A549 (cell line): ENCODE measurements around the gene XRCC6. TPM values are rescaled to one million over a fixed set of nuclear protein-coding genes. Genes with fewer than 3 reads are reported as not detected.
A peak's percentile ranks its signal among the peaks of the same experiment; 100 is the strongest.
"Not testable (repeated sequence)": the region's sequence is repeated elsewhere in the genome, so short reads cannot be mapped to it uniquely, and the experiment has no call there.

ENCODE experiments used
- ATAC-seq, 2 experiments: fragments of 200-7000 bp in 1 of 2; fragments of >200 bp in 1 of 2; cut with Nextera tagmentation in 1 of 2; cut with Tn5 transposase in 1 of 2; 3 replicates each; pipeline versions ENCODE4 v1.8.0 to v1.9.1; 2018 to 2020; ENCODE audit warnings: mild to moderate bottlenecking in 1 of 2, moderate library complexity in 1 of 2
- CTCF ChIA-PET: fragments of 300-600 bp; sonication (Branson Sonifier 250); formaldehyde crosslinking; extraction: SDS; loops from one replicate; lab custom pipeline; 2021; ENCODE audit warnings: antibody characterized with exemption, inconsistent platforms; lab: Yijun Ruan, JAX
- POLR2A ChIA-PET: fragments of 350-600 bp; formaldehyde crosslinking; extraction: SDS; loops from one replicate; lab custom pipeline; 2021; ENCODE audit warnings: antibody characterized with exemption, inconsistent platforms; lab: Yijun Ruan, JAX
- DNase-seq, 2 experiments: peaks; one replicate each; pipeline versions ENCODE4 v3.0.0 to v3.0.0-alpha.2; 2011 to 2016; ENCODE audit warnings: low read depth in 1 of 2, low spot score in 1 of 2
- FAIRE-seq: peaks from 2 replicates; lab custom pipeline; 2011; peaks lifted over from hg19 to GRCh38; lab: Jason Lieb, UNC
- H3K27ac ChIP-seq, 2 experiments: fragments of >200 bp; sonication (Bioruptor Twin); formaldehyde crosslinking; 3 replicates each; pipeline ENCODE4 v1.5.1; 2016 to 2017
- H3K4me1 ChIP-seq: fragments of >200 bp; sonication (Bioruptor Twin); formaldehyde crosslinking; 3 replicates; pipeline ENCODE4 v1.6.1; 2016
- H3K4me2 ChIP-seq: fragments of >200 bp; sonication (Bioruptor Twin); formaldehyde crosslinking; 3 replicates; pipeline ENCODE4 v1.6.1; 2016
- H3K4me3 ChIP-seq: fragments of >200 bp; sonication (Bioruptor Twin); formaldehyde crosslinking; 3 replicates; pipeline ENCODE4 v1.5.1; 2016
- H3K9me3 ChIP-seq: fragments of >200 bp; sonication (Bioruptor Twin); formaldehyde crosslinking; 3 replicates; pipeline ENCODE4 v1.6.1; 2016
- CBX2 ChIP-seq: fragments of 200-600 bp; sonication (generic); IDR thresholded peaks from 2 replicates; pipeline ENCODE4 v1.6.1; 2016; ENCODE audit warnings: low read depth, mild to moderate bottlenecking, borderline replicate concordance
- E2F6 ChIP-seq: IDR thresholded peaks from 2 replicates; pipeline ENCODE4 v1.6.1; 2012; ENCODE audit warnings: low read depth, borderline replicate concordance
- FOSB ChIP-seq: fragments of 250-450 bp; sonication (Bioruptor Pico); IDR thresholded peaks from 2 replicates; pipeline ENCODE4 v1.5.0; 2020; ENCODE audit warnings: mild to moderate bottlenecking, moderate library complexity
- HEYL ChIP-seq: fragments of 250-450 bp; sonication (Bioruptor Pico); IDR thresholded peaks from 2 replicates; pipeline ENCODE4 v1.8.0; 2021; ENCODE audit warnings: mild to moderate bottlenecking, moderate library complexity
- JUN ChIP-seq, 2 experiments: fragments of >200 bp; sonication (Bioruptor Twin); formaldehyde crosslinking; IDR thresholded peaks; 2 replicates in 1 of 2; 3 replicates in 1 of 2; pipeline ENCODE4 v1.6.1; 2016 to 2017
- KDM5A ChIP-seq: fragments of 200-600 bp; sonication (generic); IDR thresholded peaks from 2 replicates; pipeline ENCODE4 v1.6.1; 2016; ENCODE audit warnings: antibody characterized with exemption, mild to moderate bottlenecking
- MAX ChIP-seq: IDR thresholded peaks from 2 replicates; pipeline ENCODE4 v1.6.1; 2012
- PHF8 ChIP-seq: fragments of 200-600 bp; sonication (generic); IDR thresholded peaks from 2 replicates; pipeline ENCODE4 v1.6.1; 2016; ENCODE audit warnings: low read depth, mild to moderate bottlenecking, antibody characterized with exemption, moderate library complexity, borderline replicate concordance
- POLR2A ChIP-seq: IDR thresholded peaks from 2 replicates; pipeline ENCODE4 v1.6.1; 2012; ENCODE audit warnings: mild to moderate bottlenecking, low read length
- SMC3 ChIP-seq: fragments of >200 bp; sonication (Bioruptor Twin); formaldehyde crosslinking; IDR thresholded peaks from 3 replicates; pipeline ENCODE4 v1.6.1; 2018; ENCODE audit warnings: inconsistent platforms
- SREBF2 ChIP-seq: fragments of 450-650 bp; IDR thresholded peaks from 2 replicates; pipeline ENCODE4 v1.6.1; 2014; ENCODE audit warnings: mild to moderate bottlenecking, moderate library complexity
- TFCP2L1 ChIP-seq: fragments of 250-450 bp; sonication (Bioruptor Pico); IDR thresholded peaks from 2 replicates; pipeline ENCODE4 v1.5.0; 2021; ENCODE audit warnings: mild to moderate bottlenecking
- TP53 ChIP-seq: fragments of 250-450 bp; sonication (Bioruptor Pico); IDR thresholded peaks from 2 replicates; pipeline ENCODE4 v1.5.0; 2021; ENCODE audit warnings: mild to moderate bottlenecking, moderate library complexity
- USF2 ChIP-seq: fragments of 450-650 bp; IDR thresholded peaks from 2 replicates; pipeline ENCODE4 v1.6.1; 2014; ENCODE audit warnings: antibody characterized with exemption
- WGBS: methylation state at CpG from one replicate; pipeline ENCODE4 v1.1.6; 2017; ENCODE audit errors: missing lambda C conversion rate; 5-methylcytosine and 5-hydroxymethylcytosine counted together
- polyA minus RNA-seq: library from RNA; depleted of rRNA, polyadenylated mRNA; stranded (reverse); fragments of >200 nt; gene quantifications from 2 replicates; pipeline ENCODE4 v1.2.3, GENCODE V29; 2011; rRNA and poly(A)+ RNA removed
- polyA plus RNA-seq, 4 experiments: library from polyadenylated mRNA; depleted of rRNA in 3 of 4; stranded (reverse); fragments of >200 nt; fragmentation: RNase III in 1 of 4; extraction: RNeasy Plus Mini Kit Qiagen cat#74134 plus additional on column Dnase treatment in 1 of 4; gene quantifications; 2 replicates in 3 of 4; 3 replicates in 1 of 4; pipeline ENCODE4 v1.2.3, GENCODE V29; 2011 to 2017

Gene XRCC6
- polyA plus RNA-seq (2011; rRNA removed): 139 and 189 TPM in 2 replicates
- polyA plus RNA-seq (2012; cell fraction: cytosol; rRNA removed): 121 and 126 TPM in 2 replicates
- 84.5 and 142 TPM in 2 replicates for polyA plus RNA-seq (2012; cell fraction: nucleus; rRNA removed)
- 556 to 624 TPM (median 577 TPM) in 3 replicates for polyA plus RNA-seq (2017; fragmentation: RNase III; extraction: RNeasy Plus Mini Kit Qiagen cat#74134 plus additional on column Dnase treatment)
- polyA minus RNA-seq: 119 and 140 TPM in 2 replicates

- no peaks in the 10 kb centered on the region for H3K9me3 ChIP-seq
- POLR2A ChIA-PET: interaction anchor here (0.6 to 1.0 kb wide), 3 partner anchors 27 to 408 kb away, joined by 3 to 8 read pairs (median 3); no protein-coding TSS in a partner anchor
- ATAC-seq (peak; percentile 90), DNase-seq (peak; percentile 97 to 99), FAIRE-seq (no peak)
- peak within 1 kb of the TSS; percentile 97 for H3K4me2 ChIP-seq
- H3K4me3 ChIP-seq: peak within 1 kb of the TSS; percentile 93
- CTCF ChIA-PET: interaction anchor here (0.7 to 1.5 kb wide), 7 partner anchors 23 to 220 kb away, joined by 3 to 5 read pairs (median 3); no protein-coding TSS in a partner anchor
- TF ChIP-seq TFCP2L1 (CRISPR knock-in tag) (0 out of 2 replicates have a peak, but pooled peaks have one; percentile 66), SREBF2 (no peak), KDM5A (no peak), E2F6 (peak; percentile 80; the same call in 1 of the 2 replicates), POLR2A (peak; percentile 62), FOSB (CRISPR knock-in tag) (0 out of 2 replicates have a peak, but pooled peaks have one; percentile 37), HEYL (CRISPR knock-in tag) (no peak), USF2 (0 out of 2 replicates have a peak, but pooled peaks have one; percentile 27), PHF8 (peak; percentile 51; the same call in 1 of the 2 replicates), JUN (IDR thresholded peaks at IDR 0.05) (peak in 1 of 2 experiments; percentile 59; a peak in 1 of 5 replicates), MAX (peak; percentile 83; the same call in 1 of the 2 replicates)
- TF ChIP-seq, all 56 proteins: peak for 8
- Histone ChIP-seq H3K4me1 (peaks cover 27% of the 10 kb centered on the region), H3K27ac (peak within 1 kb of the TSS; percentile 96 to 99)
- 3% methylated on average over 7 of the region's 70 CpGs for WGBS
Measured at GRCh38 chr22:41621099-41621910, at the start of gene XRCC6. Gene XRCC6 (plus strand): TSS chr22:41621295. CDS start chr22:41622005, 710 bp downstream.

- ChIA-PET CTCF (interaction anchor here (0.5 to 1.0 kb wide), 2 partner anchors 26 to 35 kb away, joined by 3 to 6 read pairs; no protein-coding TSS in a partner anchor), POLR2A (no interaction called here)
- FAIRE-seq (no peak), DNase-seq (no peak), ATAC-seq (no peak)
- no peaks in the 10 kb centered on the region for H3K9me3 ChIP-seq
- no peaks in the 10 kb centered on the region for H3K4me1 ChIP-seq
- H3K4me3 ChIP-seq: no peak overlapping the region
- H3K4me2 ChIP-seq: no peak overlapping the region
- H3K27ac ChIP-seq: no peak overlapping the region
- TF ChIP-seq HEYL (CRISPR knock-in tag): no peak
- no peak for TF ChIP-seq SREBF2
- TF ChIP-seq TP53 (CRISPR knock-in tag): no peak
- TF ChIP-seq SMC3: no peak
- TF ChIP-seq TFCP2L1 (CRISPR knock-in tag): no peak
- TF ChIP-seq KDM5A: no peak
- no peak for TF ChIP-seq CBX2
- TF ChIP-seq E2F6: no peak
- WGBS: 87% methylated on average over 3 of the region's 14 CpGs
Measured at GRCh38 chr22:41571786-41572185, 49.3 kb upstream of the XRCC6 start.

- not testable (repeated sequence) for DNase-seq, H3K27ac ChIP-seq, H3K4me3 ChIP-seq, ATAC-seq, FAIRE-seq, H3K4me2 ChIP-seq, H3K4me1 ChIP-seq, H3K9me3 ChIP-seq
- 94% methylated on average over 3 of the region's 3 CpGs for WGBS
- ChIA-PET CTCF (interaction anchor here (1.0 kb wide), 1 partner anchor 25 kb away, joined by 6 read pairs; no protein-coding TSS in a partner anchor), POLR2A (interaction anchor here (0.6 kb wide), 1 partner anchor 49 kb away, joined by 3 read pairs; the partner anchor contains the start of genes DESI1 and XRCC6)
Measured at GRCh38 chr22:41572305-41572704, 48.8 kb upstream of the XRCC6 start.
